PFSK-1 (cell line): ENCODE results near the gene RSPO3. TPM values are rescaled to one million over a fixed set of nuclear protein-coding genes. Genes with fewer than 3 reads are reported as not detected.

Source experiments
- FOXP2 ChIP-seq: optimal IDR thresholded peaks from 2 replicates; pipeline ENCODE3; 2011; ENCODE audit warnings: borderline replicate concordance, control low read depth, inconsistent platforms; ENCODE audit not compliant: insufficient read depth; ENCODE audit errors: extremely low read length, extremely low read depth
- POLR2AphosphoS5 ChIP-seq: IDR thresholded peaks from 2 replicates; pipeline ENCODE4 v1.6.1; 2012; ENCODE audit warnings: low read depth, mild to moderate bottlenecking, control low read depth, low read length, moderate library complexity
- REST ChIP-seq, 2 experiments: IDR thresholded peaks; 2 replicates each; pipeline versions ENCODE4 v1.6.1 to v1.8.0; 2011 to 2012; ENCODE audit warnings: low read depth in 2 of 2, low read length in 2 of 2, control low read depth in 1 of 2, inconsistent platforms in 1 of 2, mild to moderate bottlenecking in 1 of 2, moderate library complexity in 1 of 2; ENCODE audit not compliant: insufficient read depth in 1 of 2
- SIN3A ChIP-seq: IDR thresholded peaks from 2 replicates; pipeline ENCODE4 v1.6.1; 2012; ENCODE audit warnings: mild to moderate bottlenecking, low read length, moderate library complexity, borderline replicate concordance; ENCODE audit not compliant: insufficient read depth
- TAF1 ChIP-seq: IDR thresholded peaks from 2 replicates; pipeline ENCODE4 v1.6.1; 2012; ENCODE audit warnings: low read length, control low read depth, borderline replicate concordance; ENCODE audit not compliant: insufficient read depth
- polyA plus RNA-seq: library from polyadenylated mRNA; unstranded; fragments of >200 nt; gene quantifications from one replicate; pipeline ENCODE4 v1.2.1, GENCODE V29; 2012; ENCODE audit warnings: low read depth, missing spikeins; ENCODE audit not compliant: insufficient read length

Gene RSPO3
- not detected for polyA plus RNA-seq

- TF ChIP-seq POLR2AphosphoS5 (no peak), REST (IDR thresholded peaks at IDR 0.05; ENCODE audit: insufficient read depth in 1 of 2, low read depth in 2 of 2, low read length in 2 of 2) (no peak), SIN3A (no peak), TAF1 (no peak), FOXP2 (no peak)
These were observed at the start of gene RSPO3 for GRCh38 chr6:127118298-127119101. RSPO3 (plus strand) TSS chr6:127118671; CDS start chr6:127119193, 522 bp downstream.

- TF ChIP-seq FOXP2 (no peak), POLR2AphosphoS5 (no peak)
These were observed 48.7 kb upstream of the RSPO3 start for GRCh38 chr6:127069659-127070279.

- TF ChIP-seq SIN3A, result no peak
- TF ChIP-seq POLR2AphosphoS5, result no peak
- TF ChIP-seq REST (IDR thresholded peaks at IDR 0.05; ENCODE audit: insufficient read depth in 1 of 2, low read depth in 2 of 2, low read length in 2 of 2), result no peak
- TF ChIP-seq TAF1, result no peak
- no peak for TF ChIP-seq FOXP2
These were observed 45.2 kb upstream of the RSPO3 start for GRCh38 chr6:127073222-127073621.

DNA sequence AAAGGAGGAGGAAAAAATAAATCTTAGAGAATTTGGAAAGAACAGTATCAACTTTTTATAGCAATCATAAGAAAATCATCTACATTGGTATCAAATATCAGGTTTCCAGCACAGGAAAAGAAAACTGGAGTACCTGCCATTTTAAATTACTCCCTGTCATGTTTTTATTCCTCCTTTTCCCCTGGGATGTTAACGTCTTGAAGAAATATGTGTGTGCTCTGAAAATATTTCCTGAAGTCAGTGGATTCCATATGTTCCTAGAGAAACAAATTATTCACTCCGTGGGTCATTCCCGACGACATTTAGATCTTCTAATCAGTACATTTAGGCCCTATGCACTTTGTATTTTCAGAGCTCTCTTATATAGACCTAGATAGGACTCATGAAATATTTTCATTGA is 42.0 kb upstream of the RSPO3 start:
- no peak for TF ChIP-seq TAF1
- no peak for TF ChIP-seq REST (IDR thresholded peaks at IDR 0.05; ENCODE audit: insufficient read depth in 1 of 2, low read depth in 2 of 2, low read length in 2 of 2)
- no peak for TF ChIP-seq SIN3A
- no peak for TF ChIP-seq POLR2AphosphoS5
- TF ChIP-seq FOXP2, result no peak

- TF ChIP-seq SIN3A, result no peak
- TF ChIP-seq REST (IDR thresholded peaks at IDR 0.05; ENCODE audit: insufficient read depth in 1 of 2, low read depth in 2 of 2, low read length in 2 of 2), result no peak
- TF ChIP-seq TAF1, result no peak
- TF ChIP-seq POLR2AphosphoS5, result no peak
- TF ChIP-seq FOXP2, result no peak
These were observed 40.6 kb upstream of the RSPO3 start for GRCh38 chr6:127077886-127078285.
